Activated B cell treated with CpG ODN at 0.5 μM for 24 hours (primary cell): ENCODE results near the gene PPP2R3C. TPM values are rescaled to one million over a fixed set of nuclear protein-coding genes. Genes with fewer than 3 reads are reported as not detected.
"Not testable (repeated sequence)": the region's sequence is repeated elsewhere in the genome, so short reads cannot be mapped to it uniquely, and the experiment has no call there.

Experiments used
- ATAC-seq: fragments of 200-7000 bp; cut with Tn5 transposase; one replicate; pipeline ENCODE4 v1.10.0; 2021; ENCODE audit warnings: low read depth, mild to moderate bottlenecking, moderate library complexity
- CTCF ChIA-PET: fragments of 350-600 bp; sonication (Branson Sonifier 250); formaldehyde crosslinking; loops from one replicate; lab custom pipeline; 2021; ENCODE audit warnings: antibody characterized with exemption; lab: Charles Lee
- POLR2A ChIA-PET: fragments of 350-600 bp; sonication (Branson Sonifier 250); formaldehyde crosslinking; loops from one replicate; lab custom pipeline; 2021; ENCODE audit warnings: antibody characterized with exemption; lab: Charles Lee
- DNase-seq: peaks from one replicate; pipeline ENCODE4 v3.0.0; 2022
- H3K27ac Mint-ChIP-seq: one replicate; pipeline ENCODE4 v1.8.0; 2020; ENCODE audit warnings: mixed read lengths
- H3K27me3 Mint-ChIP-seq: one replicate; pipeline ENCODE4 v1.8.0; 2021; ENCODE audit warnings: mixed read lengths
- H3K36me3 Mint-ChIP-seq: one replicate; pipeline ENCODE4 v1.8.0; 2021; ENCODE audit warnings: low read depth, mixed read lengths
- H3K4me1 Mint-ChIP-seq: one replicate; pipeline ENCODE4 v1.8.0; 2021; ENCODE audit warnings: mixed read lengths
- H3K4me3 Mint-ChIP-seq: one replicate; pipeline ENCODE4 v1.8.0; 2020; ENCODE audit warnings: mild to moderate bottlenecking, mixed read lengths
- H3K9me3 Mint-ChIP-seq: one replicate; pipeline ENCODE4 v1.8.0; 2020; ENCODE audit warnings: mixed read lengths
- intact Hi-C: fragments of 100-400 bp; cut with micrococcal nuclease; formaldehyde crosslinking; loops from one replicate; pipeline ENCODE4 v1.15.1; 2024
- total RNA-seq: library from RNA; stranded (reverse); gene quantifications from 2 replicates; pipeline ENCODE4 v1.2.3, GENCODE V29; 2022
- TF ChIP-seq, protein P1 (sequence below): fragments of 200-600 bp; IDR thresholded peaks from one replicate; pipeline ENCODE4 v1.8.0; 2022; ENCODE audit warnings: antibody characterized with exemption, mild to moderate bottlenecking

The PPP2R3C gene
- total RNA-seq, 1 donor from 2014 or later, result 48.9 TPM

GRCh38 chr14:35107866-35108265 is 13.9 kb downstream of the PPP2R3C start:
- TF ChIP-seq, protein P1, sequence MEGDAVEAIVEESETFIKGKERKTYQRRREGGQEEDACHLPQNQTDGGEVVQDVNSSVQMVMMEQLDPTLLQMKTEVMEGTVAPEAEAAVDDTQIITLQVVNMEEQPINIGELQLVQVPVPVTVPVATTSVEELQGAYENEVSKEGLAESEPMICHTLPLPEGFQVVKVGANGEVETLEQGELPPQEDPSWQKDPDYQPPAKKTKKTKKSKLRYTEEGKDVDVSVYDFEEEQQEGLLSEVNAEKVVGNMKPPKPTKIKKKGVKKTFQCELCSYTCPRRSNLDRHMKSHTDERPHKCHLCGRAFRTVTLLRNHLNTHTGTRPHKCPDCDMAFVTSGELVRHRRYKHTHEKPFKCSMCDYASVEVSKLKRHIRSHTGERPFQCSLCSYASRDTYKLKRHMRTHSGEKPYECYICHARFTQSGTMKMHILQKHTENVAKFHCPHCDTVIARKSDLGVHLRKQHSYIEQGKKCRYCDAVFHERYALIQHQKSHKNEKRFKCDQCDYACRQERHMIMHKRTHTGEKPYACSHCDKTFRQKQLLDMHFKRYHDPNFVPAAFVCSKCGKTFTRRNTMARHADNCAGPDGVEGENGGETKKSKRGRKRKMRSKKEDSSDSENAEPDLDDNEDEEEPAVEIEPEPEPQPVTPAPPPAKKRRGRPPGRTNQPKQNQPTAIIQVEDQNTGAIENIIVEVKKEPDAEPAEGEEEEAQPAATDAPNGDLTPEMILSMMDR, result no peak
- Mint-ChIP-seq H3K4me1 (no peaks in the 10 kb centered on the region), H3K27ac (no peak overlapping the region), H3K36me3 (peaks cover 78% of the 10 kb centered on the region), H3K4me3 (no peak overlapping the region), H3K27me3 (no peaks in the 10 kb centered on the region), H3K9me3 (no peaks in the 10 kb centered on the region)
- POLR2A ChIA-PET, result no interaction called here
- no peak for DNase-seq
- no peak for ATAC-seq
- intact Hi-C loops, result no loop called here
- CTCF ChIA-PET, result no interaction called here

- POLR2A ChIA-PET, result not testable (repeated sequence)
- peaks cover 74% of the 10 kb centered on the region for H3K36me3 Mint-ChIP-seq
Observed at GRCh38 chr14:35094645-35095044, 27.1 kb downstream of the PPP2R3C start.

GRCh38 chr14:35088514-35088913 is 33.3 kb downstream of the PPP2R3C start:
- Mint-ChIP-seq H3K9me3 (no peaks in the 10 kb centered on the region), H3K4me3 (no peak overlapping the region), H3K4me1 (no peaks in the 10 kb centered on the region), H3K27me3 (no peaks in the 10 kb centered on the region), H3K27ac (no peak overlapping the region), H3K36me3 (peaks cover 71% of the 10 kb centered on the region)
- intact Hi-C loops, result no loop called here
- POLR2A ChIA-PET, result no interaction called here
- CTCF ChIA-PET, result no interaction called here
- ATAC-seq (no peak), DNase-seq (no peak)
- TF ChIP-seq, protein P1, result no peak

More at GRCh38 chr14:35094645-35095044, 27.1 kb downstream of the PPP2R3C start:
- H3K4me3 Mint-ChIP-seq, H3K9me3 Mint-ChIP-seq, H3K27ac Mint-ChIP-seq, intact Hi-C loops, H3K27me3 Mint-ChIP-seq, ATAC-seq, DNase-seq, H3K4me1 Mint-ChIP-seq, CTCF ChIA-PET: not testable (repeated sequence)

GRCh38 chr14:35085441-35085840 is 36.3 kb downstream of the PPP2R3C start:
- intact Hi-C loops, result no loop called here
- no peak overlapping the region for H3K4me3 Mint-ChIP-seq
- TF ChIP-seq, protein P1, result no peak
- no peak for DNase-seq
- CTCF ChIA-PET, result interaction anchor here (0.7 kb wide), 1 partner anchor 320 kb away, joined by 5 read pairs; no protein-coding TSS in a partner anchor
- H3K27me3 Mint-ChIP-seq, result no peaks in the 10 kb centered on the region
- H3K27ac Mint-ChIP-seq, result no peak overlapping the region
- ATAC-seq, result no peak
- H3K36me3 Mint-ChIP-seq, result peaks cover 70% of the 10 kb centered on the region
- POLR2A ChIA-PET, result no interaction called here
- no peaks in the 10 kb centered on the region for H3K9me3 Mint-ChIP-seq
- no peaks in the 10 kb centered on the region for H3K4me1 Mint-ChIP-seq

GRCh38 chr14:35083530-35084150 is 38.1 kb downstream of the PPP2R3C start:
- Mint-ChIP-seq H3K36me3 (peaks cover 73% of the 10 kb centered on the region), H3K27ac (no peak overlapping the region)
- POLR2A ChIA-PET, result interaction anchor here (0.7 kb wide), 1 partner anchor 594 kb away, joined by 3 read pairs; no protein-coding TSS in a partner anchor

More at GRCh38 chr14:35083530-35084150, 38.1 kb downstream of the PPP2R3C start:
- CTCF ChIA-PET, result no interaction called here
- no peaks in the 10 kb centered on the region for H3K4me1 Mint-ChIP-seq
- no peak for ATAC-seq
- no peak for DNase-seq
- TF ChIP-seq, protein P1, result no peak
- no peak overlapping the region for H3K4me3 Mint-ChIP-seq
- H3K27me3 Mint-ChIP-seq, result no peaks in the 10 kb centered on the region
- H3K9me3 Mint-ChIP-seq, result no peaks in the 10 kb centered on the region
- intact Hi-C loops, result no loop called here
